HepG2 (cell line): Measurements from ENCODE around the gene FBN3. TPM values are rescaled to one million over a fixed set of nuclear protein-coding genes. Genes with fewer than 3 reads are reported as not detected.

Source experiments
- ATAC-seq: fragments of 200-7000 bp; cut with Tn5 transposase; 3 replicates; pipeline ENCODE4 v1.9.1; 2020; ENCODE audit warnings: mild to moderate bottlenecking, moderate library complexity
- BruUV-seq: library from RNA; stranded (reverse); fragments of 400-500 nt; replicated peaks from 2 replicates; lab custom pipeline; 2021; lab: Mats Ljungman, UMichigan
- CTCF ChIA-PET: fragments of 300-600 bp; formaldehyde crosslinking; extraction: SDS; loops from one replicate; lab custom pipeline; 2021; ENCODE audit warnings: low total read pairs, inconsistent platforms, low intra/inter-chr PET ratio; lab: Yijun Ruan, JAX
- POLR2A ChIA-PET: fragments of 350-600 bp; sonication (Branson Sonifier 250); formaldehyde crosslinking; loops from one replicate; lab custom pipeline; 2020; ENCODE audit warnings: antibody characterized with exemption, inconsistent platforms; lab: Yijun Ruan, JAX
- DNase-seq: peaks from one replicate; pipeline ENCODE4 v3.0.0-alpha.2; 2015; ENCODE audit warnings: low spot score
- FAIRE-seq: peaks from 3 replicates; lab custom pipeline; 2011; peaks lifted over from hg19 to GRCh38; lab: Jason Lieb, UNC
- H2AFZ ChIP-seq: one replicate; pipeline ENCODE4 v1.6.1; 2011; ENCODE audit warnings: low read length, inconsistent platforms
- H3K27ac ChIP-seq: fragments of 300-600 bp; 3 replicates; pipeline ENCODE4 v1.8.0; 2011; ENCODE audit warnings: mixed run types, mild to moderate bottlenecking, mixed read lengths, low read length, inconsistent platforms; ENCODE audit not compliant: insufficient read depth; ENCODE audit errors: extremely low read length
- H3K27me3 ChIP-seq, 2 experiments: fragments of 200-600 bp in 1 of 2; 2 replicates in 1 of 2; 3 replicates in 1 of 2; pipeline versions ENCODE4 v1.6.0 to v1.8.0; 2011; ENCODE audit warnings: low read length in 2 of 2, mild to moderate bottlenecking in 2 of 2, moderate library complexity in 2 of 2, inconsistent platforms in 1 of 2; ENCODE audit not compliant: insufficient read depth in 2 of 2, control insufficient read depth in 1 of 2
- H3K36me3 ChIP-seq, 2 experiments: fragments of 200-600 bp in 1 of 2; replicated peaks in 1 of 2; 2 replicates in 1 of 2; 3 replicates in 1 of 2; pipeline versions ENCODE4 v1.5.1 to v1.8.0; 2011; ENCODE audit warnings: low read length in 2 of 2, inconsistent platforms in 1 of 2; ENCODE audit not compliant: insufficient read depth in 2 of 2, control insufficient read depth in 1 of 2
- H3K4me1 ChIP-seq: 2 replicates; pipeline ENCODE4 v1.5.1; 2012; ENCODE audit warnings: low read length, inconsistent platforms; ENCODE audit not compliant: insufficient read depth
- H3K4me2 ChIP-seq: 2 replicates; pipeline ENCODE4 v1.6.0; 2011; ENCODE audit warnings: low read depth, low read length, inconsistent platforms
- H3K4me3 ChIP-seq, 3 experiments: fragments of 200-600 bp in 1 of 3; sonication (generic), shearing (Covaris generic) in 1 of 3; replicated peaks in 1 of 3; 2 replicates each; pipeline ENCODE4 v1.5.1; 2011 to 2016; ENCODE audit warnings: low read length in 3 of 3, inconsistent platforms in 2 of 3, low read depth in 2 of 3, mild to moderate bottlenecking in 2 of 3, control low read depth in 1 of 3, mixed read lengths in 1 of 3; ENCODE audit not compliant: insufficient read depth in 1 of 3
- H3K79me2 ChIP-seq: one replicate; pipeline ENCODE4 v1.6.1; 2011; ENCODE audit warnings: low read length, inconsistent platforms; ENCODE audit not compliant: insufficient read depth
- H3K9ac ChIP-seq: 2 replicates; pipeline ENCODE4 v1.6.0; 2011; ENCODE audit warnings: mild to moderate bottlenecking, low read depth, low read length, inconsistent platforms; ENCODE audit not compliant: insufficient read depth
- H3K9me3 ChIP-seq: 2 replicates; pipeline ENCODE4 v1.5.1; 2012; ENCODE audit warnings: mild to moderate bottlenecking, low read length
- H4K20me1 ChIP-seq: 2 replicates; pipeline ENCODE4 v1.6.0; 2011; ENCODE audit warnings: inconsistent platforms, mild to moderate bottlenecking, low read length, moderate library complexity; ENCODE audit not compliant: insufficient read depth
- BCL6 ChIP-seq: IDR thresholded peaks from 2 replicates; pipeline ENCODE4 v1.6.1; 2016; ENCODE audit warnings: missing genetic modification reagents, missing compliant biosample characterization
- HNRNPUL1 ChIP-seq: fragments of 200-400 bp; formaldehyde crosslinking; IDR thresholded peaks from 2 replicates; pipeline ENCODE4 v1.6.1; 2017; ENCODE audit warnings: low read depth, mild to moderate bottlenecking, low read length, moderate library complexity
- NFE2L2 ChIP-seq: fragments of 150-350 bp; IDR thresholded peaks from 2 replicates; pipeline ENCODE4 v1.6.1; 2014; ENCODE audit warnings: low read length
- NR2F6 ChIP-seq, 2 experiments: IDR thresholded peaks; 2 replicates each; pipeline ENCODE4 v1.6.1; 2016; ENCODE audit warnings: antibody characterized with exemption in 1 of 2, mild to moderate bottlenecking in 1 of 2
- TBX2 ChIP-seq: sonication (generic); formaldehyde crosslinking; IDR thresholded peaks from 2 replicates; pipeline ENCODE4 v1.5.0; 2020; ENCODE audit warnings: missing genetic modification reagents, mild to moderate bottlenecking, borderline replicate concordance
- ZNF280B ChIP-seq: sonication (generic); formaldehyde crosslinking; IDR thresholded peaks from 2 replicates; pipeline ENCODE4 v1.5.0; 2020; ENCODE audit warnings: missing genetic modification reagents, mild to moderate bottlenecking, borderline replicate concordance
- ZNF589 ChIP-seq: sonication (generic); formaldehyde crosslinking; conservative IDR thresholded peaks from 2 replicates; pipeline ENCODE4 v1.8.0; 2022; ENCODE audit warnings: mild to moderate bottlenecking, moderate library complexity, missing genetic modification reagents
- WGBS: methylation state at CpG from one replicate; pipeline ENCODE4 v1.1.6; 2017; ENCODE audit warnings: low lambda C conversion rate; 5-methylcytosine and 5-hydroxymethylcytosine counted together
- in situ Hi-C: cut with HindIII; loops from 2 replicates; pipeline ENCODE4 v1.10.0; 2017; ENCODE audit warnings: low pct_unique_long_range_greater_than_20kb; ENCODE audit not compliant: extremely low pct_ligation_motif_present
- intact Hi-C: fragments of 100-400 bp; cut with micrococcal nuclease; formaldehyde crosslinking; loops from one replicate; pipeline ENCODE4 v1.10.0; 2022; ENCODE audit not compliant: unreplicated experiment
- polyA plus RNA-seq, 8 experiments: library from polyadenylated mRNA; depleted of rRNA in 3 of 8; stranded (reverse) in 7 of 8; unstranded in 1 of 8; fragments of >200 nt; fragmentation: Illumina TruSeq in 4 of 8; extraction: Trizol in 4 of 8; gene quantifications; 2 replicates each; pipeline versions ENCODE4 v1.2.1 to v1.2.3, GENCODE V29; 2011 to 2016; ENCODE audit warnings: low read depth in 4 of 8, missing spikeins in 1 of 8, mixed read lengths in 1 of 8; ENCODE audit not compliant: insufficient read depth in 1 of 8
- total RNA-seq, 5 experiments: library from RNA; depleted of rRNA; stranded (reverse); fragments of >200 nt; fragmentation: Illumina TruSeq; extraction: Trizol; gene quantifications; 2 replicates each; pipeline ENCODE4 v1.2.3, GENCODE V29; 2016; ENCODE audit warnings: low read depth in 1 of 5
- TF ChIP-seq, protein P1 (sequence below): sonication (generic); formaldehyde crosslinking; IDR thresholded peaks from 2 replicates; pipeline ENCODE4 v1.4.0; 2020; ENCODE audit warnings: missing genetic modification reagents
- TF ChIP-seq, protein P2 (sequence below): sonication (generic); formaldehyde crosslinking; IDR thresholded peaks from 2 replicates; pipeline ENCODE4 v1.8.0; 2022; ENCODE audit warnings: missing genetic modification reagents, mild to moderate bottlenecking, inconsistent platforms, borderline replicate concordance
- TF ChIP-seq, protein P3 (sequence below): sonication (generic); formaldehyde crosslinking; IDR thresholded peaks from 2 replicates; pipeline ENCODE4 v1.5.1; 2020; ENCODE audit warnings: mild to moderate bottlenecking, missing genetic modification reagents, moderate library complexity

The FBN3 gene
- total and polyA plus RNA-seq, 2 of the 13 experiments (the other 11 are each of a cell fraction or from before 2014, with no cell fraction given) = 0.20 to 1.3 TPM

GRCh38 chr19:8056533-8056932 is 92.9 kb downstream of the FBN3 start (continued):
- TF ChIP-seq, protein P1, sequence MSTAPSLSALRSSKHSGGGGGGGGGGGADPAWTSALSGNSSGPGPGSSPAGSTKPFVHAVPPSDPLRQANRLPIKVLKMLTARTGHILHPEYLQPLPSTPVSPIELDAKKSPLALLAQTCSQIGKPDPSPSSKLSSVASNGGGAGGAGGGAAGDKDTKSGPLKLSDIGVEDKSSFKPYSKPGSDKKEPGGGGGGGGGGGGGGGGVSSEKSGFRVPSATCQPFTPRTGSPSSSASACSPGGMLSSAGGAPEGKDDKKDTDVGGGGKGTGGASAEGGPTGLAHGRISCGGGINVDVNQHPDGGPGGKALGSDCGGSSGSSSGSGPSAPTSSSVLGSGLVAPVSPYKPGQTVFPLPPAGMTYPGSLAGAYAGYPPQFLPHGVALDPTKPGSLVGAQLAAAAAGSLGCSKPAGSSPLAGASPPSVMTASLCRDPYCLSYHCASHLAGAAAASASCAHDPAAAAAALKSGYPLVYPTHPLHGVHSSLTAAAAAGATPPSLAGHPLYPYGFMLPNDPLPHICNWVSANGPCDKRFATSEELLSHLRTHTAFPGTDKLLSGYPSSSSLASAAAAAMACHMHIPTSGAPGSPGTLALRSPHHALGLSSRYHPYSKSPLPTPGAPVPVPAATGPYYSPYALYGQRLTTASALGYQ (CRISPR knock-in tag) = no peak
- TF ChIP-seq NFE2L2 (no peak), ZNF589 (CRISPR knock-in tag) (no peak)

- Histone ChIP-seq H3K27me3 (no peaks in the 10 kb centered on the region; a peak in 1 of 5 replicates), H3K36me3 (no peaks in the 10 kb centered on the region), H3K4me2 (peak overlapping the region; percentile 41), H2AFZ (no peak overlapping the region), H3K4me3 (peak overlapping the region in 1 of 3 experiments; percentile 33; a peak in 1 of 6 replicates), H4K20me1 (no peaks in the 10 kb centered on the region), H3K9ac (no peak overlapping the region), H3K27ac (no peak overlapping the region), H3K9me3 (no peaks in the 10 kb centered on the region), H3K79me2 (no peaks in the 10 kb centered on the region), H3K4me1 (peaks cover 24% of the 10 kb centered on the region)
- ChIA-PET POLR2A (no interaction called here), CTCF (no interaction called here)
- WGBS = 3% methylated on average over 6 of the region's 9 CpGs
- ATAC-seq (peak; percentile 47), DNase-seq (no peak), FAIRE-seq (no peak)
- intact Hi-C loops = no loop called here
- in situ Hi-C loops = no loop called here
- no TSS peak for BruUV-seq
- TF ChIP-seq ZNF280B (CRISPR knock-in tag) (0 out of 2 replicates have a peak, but pooled peaks have one; percentile 46), TBX2 (CRISPR knock-in tag) (no peak), HNRNPUL1 (no peak), NR2F6 (IDR thresholded peaks at IDR 0.05) (no peak), NR2F6 (CRISPR knock-in tag; IDR thresholded peaks at IDR 0.05) (0 out of 2 replicates have a peak, but pooled peaks have one; percentile 28), BCL6 (CRISPR knock-in tag) (no peak)
- TF ChIP-seq, protein P2, sequence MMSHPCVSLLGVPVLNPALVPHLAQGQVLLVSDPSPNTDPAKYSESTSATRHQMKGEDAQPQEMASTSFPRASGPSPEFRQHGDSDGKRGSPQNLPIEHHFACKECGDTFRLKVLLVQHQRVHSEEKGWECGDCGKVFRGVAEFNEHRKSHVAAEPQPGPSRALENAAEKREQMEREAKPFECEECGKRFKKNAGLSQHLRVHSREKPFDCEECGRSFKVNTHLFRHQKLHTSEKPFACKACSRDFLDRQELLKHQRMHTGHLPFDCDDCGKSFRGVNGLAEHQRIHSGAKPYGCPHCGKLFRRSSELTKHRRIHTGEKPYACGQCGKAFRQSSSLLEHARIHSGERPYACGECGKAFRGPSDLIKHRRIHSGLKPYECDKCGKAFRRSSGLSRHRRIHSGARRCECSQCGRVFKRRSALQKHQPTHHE (CRISPR knock-in tag) = no peak
- TF ChIP-seq, protein P3, sequence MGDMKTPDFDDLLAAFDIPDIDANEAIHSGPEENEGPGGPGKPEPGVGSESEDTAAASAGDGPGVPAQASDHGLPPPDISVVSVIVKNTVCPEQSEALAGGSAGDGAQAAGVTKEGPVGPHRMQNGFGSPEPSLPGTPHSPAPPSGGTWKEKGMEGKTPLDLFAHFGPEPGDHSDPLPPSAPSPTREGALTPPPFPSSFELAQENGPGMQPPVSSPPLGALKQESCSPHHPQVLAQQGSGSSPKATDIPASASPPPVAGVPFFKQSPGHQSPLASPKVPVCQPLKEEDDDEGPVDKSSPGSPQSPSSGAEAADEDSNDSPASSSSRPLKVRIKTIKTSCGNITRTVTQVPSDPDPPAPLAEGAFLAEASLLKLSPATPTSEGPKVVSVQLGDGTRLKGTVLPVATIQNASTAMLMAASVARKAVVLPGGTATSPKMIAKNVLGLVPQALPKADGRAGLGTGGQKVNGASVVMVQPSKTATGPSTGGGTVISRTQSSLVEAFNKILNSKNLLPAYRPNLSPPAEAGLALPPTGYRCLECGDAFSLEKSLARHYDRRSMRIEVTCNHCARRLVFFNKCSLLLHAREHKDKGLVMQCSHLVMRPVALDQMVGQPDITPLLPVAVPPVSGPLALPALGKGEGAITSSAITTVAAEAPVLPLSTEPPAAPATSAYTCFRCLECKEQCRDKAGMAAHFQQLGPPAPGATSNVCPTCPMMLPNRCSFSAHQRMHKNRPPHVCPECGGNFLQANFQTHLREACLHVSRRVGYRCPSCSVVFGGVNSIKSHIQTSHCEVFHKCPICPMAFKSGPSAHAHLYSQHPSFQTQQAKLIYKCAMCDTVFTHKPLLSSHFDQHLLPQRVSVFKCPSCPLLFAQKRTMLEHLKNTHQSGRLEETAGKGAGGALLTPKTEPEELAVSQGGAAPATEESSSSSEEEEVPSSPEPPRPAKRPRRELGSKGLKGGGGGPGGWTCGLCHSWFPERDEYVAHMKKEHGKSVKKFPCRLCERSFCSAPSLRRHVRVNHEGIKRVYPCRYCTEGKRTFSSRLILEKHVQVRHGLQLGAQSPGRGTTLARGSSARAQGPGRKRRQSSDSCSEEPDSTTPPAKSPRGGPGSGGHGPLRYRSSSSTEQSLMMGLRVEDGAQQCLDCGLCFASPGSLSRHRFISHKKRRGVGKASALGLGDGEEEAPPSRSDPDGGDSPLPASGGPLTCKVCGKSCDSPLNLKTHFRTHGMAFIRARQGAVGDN = peak; percentile 44
Measured at GRCh38 chr19:8054169-8054568, 95.2 kb downstream of the FBN3 start.
